Right kidney (tissue), 9 donors: ENCODE results near the gene MYADM.
A peak's percentile ranks its signal among the peaks of the same experiment; 100 is the strongest.
"Not testable (repeated sequence)": the region's sequence is repeated elsewhere in the genome, so short reads cannot be mapped to it uniquely, and the experiment has no call there.

Source experiments
- DNase-seq: peaks from one replicate; pipeline ENCODE4 v3.0.0-alpha.2; 2016
- long read RNA-seq, 8 donors: transcript quantifications; one replicate each; lab custom pipeline, GENCODE V29; 2026

Gene MYADM
- long read RNA-seq, donor 1, transcript MYADM-204 (3 exons, 3,056 nt), result major isoform, 10 of 17 reads
- long read RNA-seq, donor 1, transcript MYADM-202 (2 exons, 1,492 nt), result minor isoform, 5 of 17 reads
- long read RNA-seq, donor 1, partial matches to known transcripts, result 0 of 17 reads
- long read RNA-seq, donor 1, other reads (novel, unspliced or antisense), result 0 of 17 reads
- long read RNA-seq, donor 2, transcript MYADM-202 (2 exons, 1,492 nt), result minor isoform, 6 of 45 reads
- long read RNA-seq, donor 2, transcript MYADM-204 (3 exons, 3,056 nt), result major isoform, 9 of 45 reads
- long read RNA-seq, donor 2, partial matches to known transcripts, result 28 of 45 reads
- long read RNA-seq, donor 2, other reads (novel, unspliced or antisense), result 0 of 45 reads
- long read RNA-seq, donor 3, transcript MYADM-204 (3 exons, 3,056 nt), result minor isoform, 5 of 21 reads
- long read RNA-seq, donor 3, transcript MYADM-202 (2 exons, 1,492 nt), result major isoform, 12 of 21 reads
- long read RNA-seq, donor 3, partial matches to known transcripts, result 0 of 21 reads
- long read RNA-seq, donor 3, other reads (novel, unspliced or antisense), result 0 of 21 reads
- long read RNA-seq, donor 4, transcript MYADM-207 (3 exons, 1,009 nt), result minor isoform, 5 of 45 reads
- long read RNA-seq, donor 4, transcript MYADM-204 (3 exons, 3,056 nt), result major isoform, 18 of 45 reads
- long read RNA-seq, donor 4, transcript MYADM-202 (2 exons, 1,492 nt), result minor isoform, 9 of 45 reads
- long read RNA-seq, donor 4, partial matches to known transcripts, result 11 of 45 reads
- long read RNA-seq, donor 4, other reads (novel, unspliced or antisense), result 0 of 45 reads
- long read RNA-seq, donor 5, transcript MYADM-204 (3 exons, 3,056 nt), result major isoform, 6 of 107 reads
- long read RNA-seq, donor 5, transcript MYADM-202 (2 exons, 1,492 nt), result major isoform, 6 of 107 reads
- long read RNA-seq, donor 5, partial matches to known transcripts, result 92 of 107 reads
- long read RNA-seq, donor 5, other reads (novel, unspliced or antisense), result 0 of 107 reads
- long read RNA-seq, donor 6, transcript MYADM-207 (3 exons, 1,009 nt), result minor isoform, 5 of 37 reads
- long read RNA-seq, donor 6, transcript MYADM-202 (2 exons, 1,492 nt), result minor isoform, 13 of 37 reads
- long read RNA-seq, donor 6, transcript MYADM-204 (3 exons, 3,056 nt), result major isoform, 17 of 37 reads
- long read RNA-seq, donor 6, partial matches to known transcripts, result 0 of 37 reads
- long read RNA-seq, donor 6, other reads (novel, unspliced or antisense), result 0 of 37 reads
- long read RNA-seq, donor 7, transcript MYADM-202 (2 exons, 1,492 nt), result major isoform, 30 of 151 reads
- long read RNA-seq, donor 7, transcript MYADM-207 (3 exons, 1,009 nt), result minor isoform, 10 of 151 reads
- long read RNA-seq, donor 7, transcript MYADM-204 (3 exons, 3,056 nt), result minor isoform, 29 of 151 reads
- long read RNA-seq, donor 7, partial matches to known transcripts, result 78 of 151 reads
- long read RNA-seq, donor 7, other reads (novel, unspliced or antisense), result 0 of 151 reads
- long read RNA-seq, donor 8, transcript MYADM-202 (2 exons, 1,492 nt), result major isoform, 11 of 29 reads
- long read RNA-seq, donor 8, transcript MYADM-207 (3 exons, 1,009 nt), result minor isoform, 5 of 29 reads
- long read RNA-seq, donor 8, transcript MYADM-204 (3 exons, 3,056 nt), result minor isoform, 10 of 29 reads
- long read RNA-seq, donor 8, partial matches to known transcripts, result 0 of 29 reads
- long read RNA-seq, donor 8, other reads (novel, unspliced or antisense), result 0 of 29 reads

GRCh38 chr19:53867225-53868090 is at the start of gene MYADM:
Gene MYADM, plus strand, starts transcription at chr19:53867883. Its CDS starts 5,647 bp downstream, at chr19:53873530.
- DNase-seq, result peak; percentile 92

GRCh38 chr19:53818756-53819155 is 48.9 kb upstream of the MYADM start:
- no peak for DNase-seq

- no peak for DNase-seq
Measured at GRCh38 chr19:53819861-53820260, 47.8 kb upstream of the MYADM start.

GRCh38 chr19:53823380-53824120 is 44.1 kb upstream of the MYADM start:
- no peak for DNase-seq

- no peak for DNase-seq
Measured at GRCh38 chr19:53824134-53824611, 43.5 kb upstream of the MYADM start, which contains the start of gene NLRP12. Gene NLRP12, minus strand, starts transcription at chr19:53824314. Its CDS starts 140 bp downstream, at chr19:53824174.

- no peak for DNase-seq
Measured at GRCh38 chr19:53826876-53827275, 40.8 kb upstream of the MYADM start.

GRCh38 chr19:53828531-53828930 is 39.2 kb upstream of the MYADM start:
- no peak for DNase-seq

GRCh38 chr19:53832861-53833260 is 34.8 kb upstream of the MYADM start:
- DNase-seq, result not testable (repeated sequence)

GRCh38 chr19:53838446-53838845 is 29.2 kb upstream of the MYADM start:
- DNase-seq, result not testable (repeated sequence)

GRCh38 chr19:53840241-53840640 is 27.4 kb upstream of the MYADM start:
- not testable (repeated sequence) for DNase-seq

GRCh38 chr19:53840914-53841313 is 26.8 kb upstream of the MYADM start:
- not testable (repeated sequence) for DNase-seq

GRCh38 chr19:53844849-53845246 is 22.8 kb upstream of the MYADM start:
- DNase-seq, result no peak

- DNase-seq, result no peak
Measured at GRCh38 chr19:53847555-53847954, 20.1 kb upstream of the MYADM start.

GRCh38 chr19:53849237-53849676 is 18.4 kb upstream of the MYADM start:
- no peak for DNase-seq

GRCh38 chr19:53853707-53854106 is 14.0 kb upstream of the MYADM start:
- DNase-seq, result no peak

GRCh38 chr19:53864308-53864836 is 3.3 kb upstream of the MYADM start:
- no peak for DNase-seq

- no peak for DNase-seq
Measured at GRCh38 chr19:53865523-53865917, 2.2 kb upstream of the MYADM start.

GRCh38 chr19:53865918-53866864 is 1.5 kb upstream of the MYADM start:
- DNase-seq, result peak; percentile 90
